OCI-LY3 (cell line): Measurements from ENCODE around the gene TAF4.
"Not testable (repeated sequence)": the region's sequence is repeated elsewhere in the genome, so short reads cannot be mapped to it uniquely, and the experiment has no call there.

Experiments used
- CTCF ChIP-seq: fragments of 200-600, 300-600 bp; sonication (generic); IDR thresholded peaks from 2 replicates; pipeline ENCODE4 v1.5.1; 2014; ENCODE audit warnings: antibody characterized with exemption, low read length, low read depth
- EZH2phosphoT487 ChIP-seq: fragments of 200-600 bp; shearing (Covaris generic); IDR thresholded peaks from 2 replicates; pipeline ENCODE4 v1.6.1; 2018; ENCODE audit warnings: antibody characterized with exemption, mixed run types, low read depth

- not testable (repeated sequence) for TF ChIP-seq CTCF, EZH2phosphoT487
Observed at GRCh38 chr20:61948056-61948455, 117.6 kb downstream of the TAF4 start.
